K562 (cell line): Measurements from ENCODE around the gene AARS1. TPM values are rescaled to one million over a fixed set of nuclear protein-coding genes. Genes with fewer than 3 reads are reported as not detected.

ENCODE experiments used
- ATAC-seq: fragments of 200-7000 bp; cut with Tn5 transposase; 3 replicates; pipeline ENCODE4 v1.9.1; 2020; ENCODE audit warnings: moderate library complexity
- BruUV-seq: library from RNA; stranded (reverse); fragments of 400-500 nt; replicated peaks from 2 replicates; lab custom pipeline; 2021; lab: Mats Ljungman, UMichigan
- CTCF ChIA-PET: fragments of 300-600 bp; formaldehyde crosslinking; extraction: SDS; loops from one replicate; lab custom pipeline; 2021; ENCODE audit warnings: low intra/inter-chr PET ratio; lab: Yijun Ruan, JAX
- POLR2A ChIA-PET: fragments of 300-600, 350-650 bp; sonication (Branson Sonifier 250); formaldehyde crosslinking; extraction: SDS; loops from one replicate; lab custom pipeline; 2021; ENCODE audit warnings: antibody characterized with exemption, inconsistent platforms; lab: Yijun Ruan, JAX
- DNase-seq, 4 experiments: peaks; one replicate each; pipeline versions ENCODE4 v3.0.0 to v3.0.0-alpha.2; 2011 to 2018; ENCODE audit warnings: low spot score in 3 of 4, mixed read lengths in 3 of 4; ENCODE audit errors: extremely low read depth in 1 of 4
- FAIRE-seq: peaks from 2 replicates; lab custom pipeline; 2011; peaks lifted over from hg19 to GRCh38; lab: Jason Lieb, UNC
- H2AFZ ChIP-seq: 2 replicates; pipeline ENCODE4 v1.6.0; 2011; ENCODE audit warnings: low read depth, low read length, control low read depth, inconsistent platforms
- H3K27ac ChIP-seq: fragments of 200-600 bp; 3 replicates; pipeline ENCODE4 v1.8.0; 2011; ENCODE audit warnings: low read depth, mild to moderate bottlenecking, control low read depth, inconsistent platforms, low read length, moderate library complexity, mixed read lengths; ENCODE audit errors: extremely low read depth
- H3K27me3 ChIP-seq, 2 experiments: fragments of 300-600 bp in 1 of 2; 2 replicates in 1 of 2; 3 replicates in 1 of 2; pipeline versions ENCODE4 v1.6.0 to v1.8.0; 2011; ENCODE audit warnings: inconsistent platforms in 2 of 2, low read length in 2 of 2, mild to moderate bottlenecking in 1 of 2, mixed read lengths in 1 of 2, moderate library complexity in 1 of 2; ENCODE audit not compliant: control insufficient read depth in 2 of 2, insufficient read depth in 2 of 2
- H3K36me3 ChIP-seq: fragments of 300-600 bp; 3 replicates; pipeline ENCODE4 v1.8.0; 2011; ENCODE audit warnings: mild to moderate bottlenecking, low read length, inconsistent platforms; ENCODE audit not compliant: control insufficient read depth, insufficient read depth
- H3K4me1 ChIP-seq, 2 experiments: fragments of 200-600 bp in 1 of 2; replicated peaks in 1 of 2; 2 replicates in 1 of 2; 3 replicates in 1 of 2; pipeline versions ENCODE4 v1.5.1 to v1.8.0; 2011; ENCODE audit warnings: inconsistent platforms in 2 of 2, low read length in 2 of 2, mild to moderate bottlenecking in 1 of 2, mixed read lengths in 1 of 2, moderate library complexity in 1 of 2; ENCODE audit not compliant: control insufficient read depth in 2 of 2, insufficient read depth in 2 of 2
- H3K4me2 ChIP-seq: 2 replicates; pipeline ENCODE4 v1.6.1; 2011; ENCODE audit warnings: low read length, control low read depth, inconsistent platforms, mixed read lengths; ENCODE audit not compliant: insufficient read depth
- H3K4me3 ChIP-seq: fragments of 200-600 bp; sonication (generic), shearing (Covaris generic); 2 replicates; pipeline ENCODE4 v1.5.1; 2016; ENCODE audit warnings: control low read depth, inconsistent platforms
- H3K79me2 ChIP-seq: fragments of 200-600 bp; 3 replicates; pipeline ENCODE4 v1.8.0; 2011; ENCODE audit warnings: low read length, inconsistent platforms; ENCODE audit not compliant: control insufficient read depth, insufficient read depth
- H3K9ac ChIP-seq, 2 experiments: 2 replicates each; pipeline versions ENCODE4 v1.6.0 to v1.6.1; 2011; ENCODE audit warnings: low read depth in 2 of 2, low read length in 2 of 2, control low read depth in 1 of 2, inconsistent platforms in 1 of 2, mild to moderate bottlenecking in 1 of 2, mixed read lengths in 1 of 2; ENCODE audit not compliant: insufficient read depth in 1 of 2
- H3K9me1 ChIP-seq: one replicate; pipeline ENCODE4 v1.6.0; 2011; ENCODE audit warnings: inconsistent platforms, mild to moderate bottlenecking, low read length, moderate library complexity; ENCODE audit not compliant: control insufficient read depth, insufficient read depth
- H3K9me3 ChIP-seq: replicated peaks from 2 replicates; pipeline ENCODE4 v1.5.1; 2011; ENCODE audit warnings: low read depth, low read length, inconsistent platforms; ENCODE audit not compliant: control insufficient read depth, insufficient read depth
- H4K20me1 ChIP-seq: replicated peaks from 2 replicates; pipeline ENCODE4 v1.6.1; 2011; ENCODE audit warnings: low read length, inconsistent platforms, mixed read lengths; ENCODE audit not compliant: control insufficient read depth, insufficient read depth
- DDX20 ChIP-seq: fragments of 450-650 bp; IDR thresholded peaks from 2 replicates; pipeline ENCODE4 v1.6.1; 2016; ENCODE audit warnings: missing genetic modification characterization, low read depth, mild to moderate bottlenecking, missing compliant biosample characterization, moderate library complexity
- ILK ChIP-seq: fragments of 450-650 bp; IDR thresholded peaks from 2 replicates; pipeline ENCODE4 v1.6.1; 2016; ENCODE audit warnings: missing genetic modification characterization, low read depth, mild to moderate bottlenecking, missing compliant biosample characterization, moderate library complexity, borderline replicate concordance
- KDM4B ChIP-seq, 2 experiments: fragments of 450-650 bp in 1 of 2; sonication (generic) in 1 of 2; IDR thresholded peaks; 2 replicates each; pipeline ENCODE4 v1.6.1; 2016 to 2017; ENCODE audit warnings: borderline replicate concordance in 2 of 2, antibody characterized with exemption in 1 of 2, low read depth in 1 of 2, mild to moderate bottlenecking in 1 of 2
- POLR2G ChIP-seq: fragments of 200-400 bp; formaldehyde crosslinking; IDR thresholded peaks from 2 replicates; pipeline ENCODE4 v1.6.1; 2017; ENCODE audit warnings: low read depth, mild to moderate bottlenecking, antibody characterized with exemption, low read length, moderate library complexity
- RBFOX2 ChIP-seq: fragments of 200-400 bp; formaldehyde crosslinking; IDR thresholded peaks from 2 replicates; pipeline ENCODE4 v1.6.1; 2017; ENCODE audit warnings: low read depth, mild to moderate bottlenecking, low read length, moderate library complexity
- SP2 ChIP-seq: IDR thresholded peaks from 2 replicates; pipeline ENCODE4 v1.6.1; 2011; ENCODE audit warnings: mild to moderate bottlenecking, low read depth, low read length, moderate library complexity; ENCODE audit not compliant: poor library complexity, severe bottlenecking; ENCODE audit errors: extremely low read depth
- TCF7L2 ChIP-seq: fragments of 150-350 bp; IDR thresholded peaks from 2 replicates; pipeline ENCODE4 v1.6.1; 2016; ENCODE audit warnings: low read depth, mild to moderate bottlenecking, low read length, moderate library complexity
- TGIF2 ChIP-seq: sonication (generic); formaldehyde crosslinking; IDR thresholded peaks from 2 replicates; pipeline ENCODE4 v1.8.1; 2022; ENCODE audit warnings: mild to moderate bottlenecking, missing genetic modification reagents, moderate library complexity
- ZNF77 ChIP-seq: fragments of 250-450 bp; sonication (Bioruptor Pico); IDR thresholded peaks from 2 replicates; pipeline ENCODE4 v1.5.0; 2020
- WGBS: fragments of 100-300 bp; shearing (Covaris generic); methylation state at CpG from one replicate; pipeline ENCODE4 v1.1.6; 2016; ENCODE audit warnings: low coverage, mixed read lengths; ENCODE audit not compliant: insufficient coverage; ENCODE audit errors: missing lambda C conversion rate; 5-methylcytosine and 5-hydroxymethylcytosine counted together
- in situ Hi-C: fragments of 300-500 bp; cut with MboI; formaldehyde crosslinking; loops from 4 replicates; pipeline ENCODE4 v1.15.0; 2018; ENCODE audit warnings: inconsistent platforms, mixed read lengths
- intact Hi-C: fragments of 100-400 bp; cut with micrococcal nuclease; formaldehyde crosslinking; loops from 2 replicates; pipeline ENCODE4 v1.14.2; 2022
- polyA plus RNA-seq, 8 experiments: library from polyadenylated mRNA; depleted of rRNA in 4 of 8; stranded (reverse) in 5 of 8; unstranded in 3 of 8; fragments of >200 nt; fragmentation: Nextera tagmentation in 2 of 8; fragmentation: Illumina TruSeq in 1 of 8; extraction: Ambion mirVana in 2 of 8; extraction: Trizol in 1 of 8; gene quantifications; 2 replicates each; pipeline versions ENCODE4 v1.2.1 to v1.2.3, GENCODE V29; 2011 to 2014; ENCODE audit warnings: inconsistent platforms in 1 of 8, missing spikeins in 1 of 8
- total RNA-seq, 7 experiments: library from RNA; depleted of rRNA in 6 of 7; stranded (reverse); fragments of >200 nt in 6 of 7; fragmentation: Illumina TruSeq in 2 of 7; extraction: Trizol in 2 of 7; gene quantifications; 2 replicates each; pipeline versions ENCODE4 v1.2.1 to v1.2.3, GENCODE V29; 2011 to 2021; ENCODE audit warnings: low replicate concordance in 1 of 7
- TF ChIP-seq, protein P1 (sequence below): conservative IDR thresholded peaks from 2 replicates; pipeline ENCODE4 v1.6.1; 2011; ENCODE audit warnings: low read depth, mild to moderate bottlenecking, low read length; ENCODE audit not compliant: control insufficient read depth
- TF ChIP-seq, protein P2 (sequence below): fragments of 250-450 bp; sonication (Bioruptor Pico); IDR thresholded peaks from 2 replicates; pipeline ENCODE4 v1.4.0; 2020
- TF ChIP-seq, protein P3 (sequence below): fragments of 250-450 bp; sonication (Bioruptor Pico); IDR thresholded peaks from 2 replicates; pipeline ENCODE4 v1.6.1; 2021; ENCODE audit warnings: mild to moderate bottlenecking
- TF ChIP-seq, protein P4 (sequence below): fragments of 450-650 bp; formaldehyde crosslinking; IDR thresholded peaks from 2 replicates; pipeline ENCODE4 v1.4.0; 2020; ENCODE audit warnings: mild to moderate bottlenecking, moderate library complexity
- TF ChIP-seq, protein P5 (sequence below): fragments of 450-650 bp; conservative IDR thresholded peaks from 2 replicates; pipeline ENCODE4 v1.6.1; 2016; ENCODE audit warnings: missing genetic modification characterization, low read depth, mild to moderate bottlenecking, control low read depth, missing compliant biosample characterization

Gene AARS1
- total and polyA plus RNA-seq, 9 of the 15 experiments (the other 6 are each of a cell fraction or from before 2014, with no cell fraction given) = 50.1 to 235 (median 174) TPM

DNA sequence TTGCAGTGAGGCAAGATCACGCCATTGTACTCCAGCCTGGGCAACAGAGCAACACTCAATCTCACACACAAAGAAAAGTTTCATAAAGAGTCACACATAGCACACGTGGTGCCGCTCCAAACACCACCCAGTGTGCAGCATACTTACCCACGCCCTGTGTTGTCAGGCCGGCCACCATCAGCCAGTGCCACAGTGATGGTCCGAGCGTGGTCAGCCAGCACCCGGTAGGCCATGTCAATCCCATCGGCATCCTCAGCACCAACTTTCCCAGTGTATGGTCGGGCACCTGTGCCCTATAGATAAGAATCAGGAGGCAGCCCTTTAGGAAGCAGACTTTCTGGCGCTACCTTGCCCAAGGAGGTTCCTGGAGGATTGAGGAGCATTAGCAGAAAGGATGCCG lies 19.8 kb downstream of the AARS1 start:
- H3K9me1 ChIP-seq = no peaks in the 10 kb centered on the region
- peak in 1 of 4 experiments; percentile 6 for DNase-seq
- H3K79me2 ChIP-seq = peaks cover 13% of the 10 kb centered on the region; the same call in 1 of the 3 replicates
- H3K9me3 ChIP-seq = no peaks in the 10 kb centered on the region
- no peak overlapping the region for H3K4me2 ChIP-seq
- ATAC-seq = no peak
- in situ Hi-C loops (loop anchor here (10.0 kb wide), 1 partner anchor 275 kb away; no protein-coding TSS in a partner anchor), intact Hi-C loops (loop anchor here (10.0 kb wide), 1 partner anchor 265 kb away; no protein-coding TSS in a partner anchor)
- H3K27me3 ChIP-seq = no peaks in the 10 kb centered on the region
- POLR2A ChIA-PET = no interaction called here
- peak; percentile 51; the same call in 1 of the 2 replicates for TF ChIP-seq POLR2G
- TF ChIP-seq ILK (tag) = no peak
- no peak for TF ChIP-seq TGIF2 (CRISPR knock-in tag)
- TF ChIP-seq DDX20 (tag) = no peak
- no peak for TF ChIP-seq KDM4B (IDR thresholded peaks at IDR 0.05; ENCODE audit: borderline replicate concordance in 2 of 2, low read depth in 1 of 2)
- TF ChIP-seq, protein P1, sequence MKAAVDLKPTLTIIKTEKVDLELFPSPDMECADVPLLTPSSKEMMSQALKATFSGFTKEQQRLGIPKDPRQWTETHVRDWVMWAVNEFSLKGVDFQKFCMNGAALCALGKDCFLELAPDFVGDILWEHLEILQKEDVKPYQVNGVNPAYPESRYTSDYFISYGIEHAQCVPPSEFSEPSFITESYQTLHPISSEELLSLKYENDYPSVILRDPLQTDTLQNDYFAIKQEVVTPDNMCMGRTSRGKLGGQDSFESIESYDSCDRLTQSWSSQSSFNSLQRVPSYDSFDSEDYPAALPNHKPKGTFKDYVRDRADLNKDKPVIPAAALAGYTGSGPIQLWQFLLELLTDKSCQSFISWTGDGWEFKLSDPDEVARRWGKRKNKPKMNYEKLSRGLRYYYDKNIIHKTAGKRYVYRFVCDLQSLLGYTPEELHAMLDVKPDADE = no peak
- no peak for TF ChIP-seq ZNF77 (CRISPR knock-in tag)
- TF ChIP-seq, protein P2, sequence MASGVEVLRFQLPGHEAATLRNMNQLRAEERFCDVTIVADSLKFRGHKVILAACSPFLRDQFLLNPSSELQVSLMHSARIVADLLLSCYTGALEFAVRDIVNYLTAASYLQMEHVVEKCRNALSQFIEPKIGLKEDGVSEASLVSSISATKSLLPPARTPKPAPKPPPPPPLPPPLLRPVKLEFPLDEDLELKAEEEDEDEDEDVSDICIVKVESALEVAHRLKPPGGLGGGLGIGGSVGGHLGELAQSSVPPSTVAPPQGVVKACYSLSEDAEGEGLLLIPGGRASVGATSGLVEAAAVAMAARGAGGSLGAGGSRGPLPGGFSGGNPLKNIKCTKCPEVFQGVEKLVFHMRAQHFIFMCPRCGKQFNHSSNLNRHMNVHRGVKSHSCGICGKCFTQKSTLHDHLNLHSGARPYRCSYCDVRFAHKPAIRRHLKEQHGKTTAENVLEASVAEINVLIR = no peak
- peak; percentile 62 for TF ChIP-seq RBFOX2
- TF ChIP-seq, protein P3, sequence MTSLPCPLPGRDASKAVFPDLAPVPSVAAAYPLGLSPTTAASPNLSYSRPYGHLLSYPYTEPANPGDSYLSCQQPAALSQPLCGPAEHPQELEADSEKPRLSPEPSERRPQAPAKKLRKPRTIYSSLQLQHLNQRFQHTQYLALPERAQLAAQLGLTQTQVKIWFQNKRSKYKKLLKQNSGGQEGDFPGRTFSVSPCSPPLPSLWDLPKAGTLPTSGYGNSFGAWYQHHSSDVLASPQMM (CRISPR knock-in tag) = no peak
- no peak for TF ChIP-seq TCF7L2
- TF ChIP-seq, protein P4, sequence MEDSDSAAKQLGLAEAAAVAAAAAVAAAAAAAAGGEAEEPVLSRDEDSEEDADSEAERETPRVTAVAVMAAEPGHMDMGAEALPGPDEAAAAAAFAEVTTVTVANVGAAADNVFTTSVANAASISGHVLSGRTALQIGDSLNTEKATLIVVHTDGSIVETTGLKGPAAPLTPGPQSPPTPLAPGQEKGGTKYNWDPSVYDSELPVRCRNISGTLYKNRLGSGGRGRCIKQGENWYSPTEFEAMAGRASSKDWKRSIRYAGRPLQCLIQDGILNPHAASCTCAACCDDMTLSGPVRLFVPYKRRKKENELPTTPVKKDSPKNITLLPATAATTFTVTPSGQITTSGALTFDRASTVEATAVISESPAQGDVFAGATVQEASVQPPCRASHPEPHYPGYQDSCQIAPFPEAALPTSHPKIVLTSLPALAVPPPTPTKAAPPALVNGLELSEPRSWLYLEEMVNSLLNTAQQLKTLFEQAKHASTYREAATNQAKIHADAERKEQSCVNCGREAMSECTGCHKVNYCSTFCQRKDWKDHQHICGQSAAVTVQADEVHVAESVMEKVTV (CRISPR knock-in tag) = no peak
- TF ChIP-seq, protein P5, sequence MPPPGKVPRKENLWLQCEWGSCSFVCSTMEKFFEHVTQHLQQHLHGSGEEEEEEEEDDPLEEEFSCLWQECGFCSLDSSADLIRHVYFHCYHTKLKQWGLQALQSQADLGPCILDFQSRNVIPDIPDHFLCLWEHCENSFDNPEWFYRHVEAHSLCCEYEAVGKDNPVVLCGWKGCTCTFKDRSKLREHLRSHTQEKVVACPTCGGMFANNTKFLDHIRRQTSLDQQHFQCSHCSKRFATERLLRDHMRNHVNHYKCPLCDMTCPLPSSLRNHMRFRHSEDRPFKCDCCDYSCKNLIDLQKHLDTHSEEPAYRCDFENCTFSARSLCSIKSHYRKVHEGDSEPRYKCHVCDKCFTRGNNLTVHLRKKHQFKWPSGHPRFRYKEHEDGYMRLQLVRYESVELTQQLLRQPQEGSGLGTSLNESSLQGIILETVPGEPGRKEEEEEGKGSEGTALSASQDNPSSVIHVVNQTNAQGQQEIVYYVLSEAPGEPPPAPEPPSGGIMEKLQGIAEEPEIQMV = no peak
- TF ChIP-seq SP2 = no peak
- 92% methylated on average over 12 of the region's 12 CpGs for WGBS
- no peak for FAIRE-seq
- H3K27ac ChIP-seq = no peak overlapping the region
- H3K36me3 ChIP-seq = peaks cover 91% of the 10 kb centered on the region
- BruUV-seq = no TSS peak
- H4K20me1 ChIP-seq = peaks cover 9% of the 10 kb centered on the region
- H3K4me1 ChIP-seq = no peaks in the 10 kb centered on the region
- H3K4me3 ChIP-seq = no peak overlapping the region
- no peak overlapping the region for H3K9ac ChIP-seq
- no peak overlapping the region for H2AFZ ChIP-seq
- CTCF ChIA-PET = no interaction called here
